IMR-90 (cell line): ENCODE measurements around the gene PTGES2. TPM values are rescaled to one million over a fixed set of nuclear protein-coding genes. Genes with fewer than 3 reads are reported as not detected.
A peak's percentile ranks its signal among the peaks of the same experiment; 100 is the strongest.

Source experiments
- ATAC-seq: fragments of 200-7000 bp; cut with Tn5 transposase; 2 replicates; pipeline ENCODE4 v1.9.1; 2020; ENCODE audit warnings: low read depth, mild to moderate bottlenecking, moderate library complexity
- BruUV-seq: library from RNA; stranded (reverse); fragments of 400-500 nt; replicated peaks from 2 replicates; lab custom pipeline; 2021; lab: Mats Ljungman, UMichigan
- CTCF ChIA-PET: fragments of 300-600 bp; formaldehyde crosslinking; extraction: SDS; loops from one replicate; lab custom pipeline; 2021; ENCODE audit warnings: antibody characterized with exemption; lab: Yijun Ruan, JAX
- POLR2A ChIA-PET: fragments of 300-600 bp; sonication (Branson Sonifier 250); formaldehyde crosslinking; loops from one replicate; lab custom pipeline; 2022; ENCODE audit warnings: antibody characterized with exemption; ENCODE audit not compliant: unreplicated experiment; lab: Charles Lee
- DNase-seq: peaks from one replicate; pipeline ENCODE4 v3.0.0; 2013
- H2AFZ ChIP-seq: replicated peaks from 2 replicates; pipeline ENCODE3; 2013; ENCODE audit warnings: low read length, mild to moderate bottlenecking; ENCODE audit not compliant: poor library complexity
- H2AK5ac ChIP-seq: 2 replicates; pipeline ENCODE4 v1.6.1; 2013; ENCODE audit warnings: low read depth, low read length, inconsistent platforms
- H2AK9ac ChIP-seq: replicated peaks from 2 replicates; pipeline ENCODE3; 2013; ENCODE audit warnings: mild to moderate bottlenecking, low read depth, low read length, moderate library complexity; ENCODE audit not compliant: poor library complexity
- H2BK120ac ChIP-seq: 2 replicates; pipeline ENCODE4 v1.6.1; 2013; ENCODE audit warnings: low read depth, low read length, inconsistent platforms
- H2BK15ac ChIP-seq: 3 replicates; pipeline ENCODE4 v1.6.1; 2013; ENCODE audit warnings: low read depth, low read length, inconsistent platforms
- H2BK20ac ChIP-seq: 2 replicates; pipeline ENCODE4 v1.6.1; 2013; ENCODE audit warnings: low read depth, mild to moderate bottlenecking, inconsistent platforms, low read length, moderate library complexity
- H2BK5ac ChIP-seq: 2 replicates; pipeline ENCODE4 v1.6.1; 2013; ENCODE audit warnings: mild to moderate bottlenecking, low read depth, low read length, inconsistent platforms; ENCODE audit not compliant: poor library complexity, severe bottlenecking
- H3K14ac ChIP-seq: replicated peaks from 2 replicates; pipeline ENCODE4 v1.6.1; 2013; ENCODE audit warnings: low read depth, low read length, inconsistent platforms
- H3K18ac ChIP-seq: 2 replicates; pipeline ENCODE4 v1.6.1; 2013; ENCODE audit warnings: low read depth, low read length, control low read depth
- H3K23ac ChIP-seq: 2 replicates; pipeline ENCODE4 v1.6.1; 2013; ENCODE audit warnings: low read depth, low read length, inconsistent platforms
- H3K27ac ChIP-seq: 2 replicates; pipeline ENCODE4 v1.5.1; 2013; ENCODE audit warnings: mild to moderate bottlenecking, control low read depth, low read length; ENCODE audit not compliant: insufficient read depth
- H3K27me3 ChIP-seq: 2 replicates; pipeline ENCODE4 v1.6.1; 2013; ENCODE audit warnings: low read length; ENCODE audit not compliant: control insufficient read depth, insufficient read depth
- H3K36me3 ChIP-seq: 2 replicates; pipeline ENCODE4 v1.6.1; 2013; ENCODE audit warnings: low read length, mixed read lengths; ENCODE audit not compliant: control insufficient read depth, insufficient read depth
- H3K4ac ChIP-seq: 2 replicates; pipeline ENCODE4 v1.6.1; 2013; ENCODE audit warnings: low read depth, low read length, inconsistent platforms
- H3K4me1 ChIP-seq: 2 replicates; pipeline ENCODE4 v1.6.1; 2013; ENCODE audit warnings: low read length, mixed read lengths; ENCODE audit not compliant: control insufficient read depth, insufficient read depth
- H3K4me2 ChIP-seq: 2 replicates; pipeline ENCODE4 v1.6.1; 2013; ENCODE audit warnings: low read depth, mild to moderate bottlenecking, control low read depth, low read length, moderate library complexity
- H3K4me3 ChIP-seq: 2 replicates; pipeline ENCODE4 v1.5.1; 2013; ENCODE audit warnings: low read depth, mild to moderate bottlenecking, control low read depth, low read length, moderate library complexity; ENCODE audit not compliant: insufficient read depth
- H3K56ac ChIP-seq: 2 replicates; pipeline ENCODE4 v1.6.1; 2013; ENCODE audit warnings: low read length, inconsistent platforms; ENCODE audit not compliant: insufficient read depth; ENCODE audit errors: extremely low read depth
- H3K79me1 ChIP-seq, 2 experiments: 2 replicates each; pipeline ENCODE4 v1.6.1; 2013; ENCODE audit warnings: low read length in 2 of 2, inconsistent platforms in 1 of 2, low read depth in 1 of 2
- H3K9ac ChIP-seq: 2 replicates; pipeline ENCODE4 v1.6.1; 2013; ENCODE audit warnings: low read depth, low read length, control low read depth
- H3K9me1 ChIP-seq: 2 replicates; pipeline ENCODE4 v1.6.1; 2013; ENCODE audit warnings: low read length, inconsistent platforms; ENCODE audit not compliant: insufficient read depth
- H3K9me3 ChIP-seq: 2 replicates; pipeline ENCODE4 v1.6.1; 2013; ENCODE audit warnings: low read length; ENCODE audit not compliant: control insufficient read depth, insufficient read depth
- H4K20me1 ChIP-seq: 2 replicates; pipeline ENCODE4 v1.6.1; 2013; ENCODE audit warnings: low read length, inconsistent platforms; ENCODE audit not compliant: insufficient read depth
- H4K5ac ChIP-seq: 2 replicates; pipeline ENCODE4 v1.6.1; 2013; ENCODE audit warnings: mild to moderate bottlenecking, low read depth, low read length, control low read depth
- H4K8ac ChIP-seq, 2 experiments: 2 replicates each; pipeline ENCODE4 v1.6.1; 2013; ENCODE audit warnings: low read depth in 2 of 2, low read length in 2 of 2, control low read depth in 1 of 2, inconsistent platforms in 1 of 2
- H4K91ac ChIP-seq: 2 replicates; pipeline ENCODE4 v1.6.1; 2013; ENCODE audit warnings: low read depth, low read length, inconsistent platforms; ENCODE audit not compliant: insufficient read depth
- BHLHE40 ChIP-seq: fragments of 150-350 bp; IDR thresholded peaks from 2 replicates; pipeline ENCODE4 v1.6.1; 2016; ENCODE audit warnings: mild to moderate bottlenecking, low read depth, low read length
- CEBPB ChIP-seq: IDR thresholded peaks from 2 replicates; pipeline ENCODE4 v1.6.1; 2012; ENCODE audit warnings: low read depth, low read length, improper control_type of control experiment
- ELK1 ChIP-seq: fragments of 150-350 bp; IDR thresholded peaks from 2 replicates; pipeline ENCODE4 v1.6.1; 2016; ENCODE audit warnings: low read depth, mild to moderate bottlenecking, low read length, moderate library complexity, borderline replicate concordance
- MAZ ChIP-seq: IDR thresholded peaks from 2 replicates; pipeline ENCODE4 v1.6.1; 2012; ENCODE audit warnings: low read depth, mild to moderate bottlenecking, low read length, improper control_type of control experiment, moderate library complexity, borderline replicate concordance
- MXI1 ChIP-seq: IDR thresholded peaks from 2 replicates; pipeline ENCODE4 v1.6.1; 2012; ENCODE audit warnings: low read depth, mild to moderate bottlenecking, low read length, moderate library complexity, borderline replicate concordance
- NFE2L2 ChIP-seq: fragments of 150-350 bp; IDR thresholded peaks from 2 replicates; pipeline ENCODE4 v1.6.1; 2016; ENCODE audit warnings: low read depth, mild to moderate bottlenecking, low read length
- POLR2A ChIP-seq: IDR thresholded peaks from 2 replicates; pipeline ENCODE4 v1.6.1; 2012; ENCODE audit warnings: mild to moderate bottlenecking, low read depth, low read length
- USF2 ChIP-seq: fragments of 150-350 bp; IDR thresholded peaks from 2 replicates; pipeline ENCODE4 v1.6.1; 2017; ENCODE audit warnings: mild to moderate bottlenecking, antibody characterized with exemption, low read length, low read depth
- WGBS, 2 experiments: methylation state at CpG; one replicate each; pipeline versions ENCODE4 v1.1.5 to v1.1.7; 2013; ENCODE audit warnings: missing lambda C conversion rate in 2 of 2; ENCODE audit not compliant: insufficient read length in 1 of 2; ENCODE audit errors: extremely low coverage in 2 of 2; 5-methylcytosine and 5-hydroxymethylcytosine counted together
- dilution Hi-C: fragments of 300-500 bp; cut with HindIII; formaldehyde crosslinking; loops from one replicate; pipeline ENCODE4 v1.14.3; 2018; ENCODE audit warnings: low sequenced_read_pairs; ENCODE audit not compliant: unreplicated experiment
- in situ Hi-C: fragments of 300-500 bp; cut with MboI; formaldehyde crosslinking; loops from 3 replicates; pipeline ENCODE4 v1.14.3; 2019; ENCODE audit warnings: low sequenced_read_pairs, inconsistent platforms, mixed read lengths
- intact Hi-C: fragments of 100-400 bp; cut with micrococcal nuclease; formaldehyde crosslinking; loops from 2 replicates; pipeline ENCODE4 v1.10.0; 2022
- polyA plus RNA-seq, 3 experiments: library from polyadenylated mRNA; depleted of rRNA; stranded (reverse); fragments of >200 nt; gene quantifications; 2 replicates each; pipeline ENCODE4 v1.2.3, GENCODE V29; 2012; ENCODE audit warnings: low replicate concordance in 1 of 3
- total RNA-seq: library from RNA; depleted of rRNA; stranded (reverse); fragments of >200 nt; gene quantifications from 2 replicates; pipeline ENCODE4 v1.2.3, GENCODE V29; 2012

Gene PTGES2
- total and polyA plus RNA-seq, 2 of the 4 experiments (the other 2 are of a cell fraction), result 100 to 107 TPM

DNA sequence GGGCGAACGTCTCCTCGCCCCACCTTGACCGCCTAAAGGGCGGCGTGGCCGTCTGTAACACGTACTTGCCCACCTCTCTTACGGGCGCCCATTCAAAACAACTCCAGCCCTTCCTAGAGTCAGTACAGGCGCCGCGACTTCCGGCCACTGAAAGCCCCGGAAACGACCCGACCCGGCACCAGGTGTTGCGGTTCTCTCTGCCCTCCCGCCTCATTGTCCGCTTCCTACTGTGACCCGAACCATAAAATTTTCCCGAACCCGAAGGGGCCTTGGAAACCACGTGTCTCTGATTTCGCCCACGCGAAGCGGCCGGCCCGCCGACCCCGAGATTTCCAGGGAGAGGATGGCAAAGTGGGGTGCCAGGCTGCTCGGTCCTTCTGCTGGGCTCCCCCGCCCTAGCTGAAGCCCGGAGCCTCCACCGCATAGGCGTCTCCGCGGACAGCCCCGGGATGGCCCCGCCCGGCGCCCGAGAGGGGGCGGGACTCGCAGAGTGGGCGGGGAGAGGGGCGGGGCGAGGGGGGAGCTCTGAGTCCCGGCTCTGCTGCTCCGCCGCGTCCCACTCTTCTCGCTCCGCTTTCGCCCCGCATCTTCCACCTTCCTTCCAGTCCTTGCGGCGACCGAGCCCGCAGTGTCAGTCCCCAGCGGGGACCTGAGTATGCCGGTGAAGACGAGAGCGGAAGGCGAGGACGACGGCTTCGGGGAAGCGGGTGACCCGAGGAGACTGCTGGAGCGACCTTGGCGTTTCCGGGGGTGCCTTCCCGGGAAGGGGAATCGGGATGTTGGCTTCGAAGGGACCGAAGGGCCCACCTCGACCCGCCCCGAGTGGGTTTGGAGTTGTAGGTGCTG lies 684 bp upstream of the PTGES2 start:
- H4K5ac ChIP-seq, result peak overlapping the region; percentile 69
- peak overlapping the region; percentile 97 for H3K14ac ChIP-seq
- CTCF ChIA-PET, result interaction anchor here (1.0 kb wide), 1 partner anchor 10 kb away, joined by 3 read pairs; no protein-coding TSS in a partner anchor
- H3K9me1 ChIP-seq, result peaks cover 10% of the 10 kb centered on the region
- no peaks in the 10 kb centered on the region for H3K9me3 ChIP-seq
- POLR2A ChIA-PET, result no interaction called here
- peak overlapping the region; percentile 94 for H3K4me2 ChIP-seq
- intact Hi-C loops (no loop called here), dilution Hi-C loops (no loop called here), in situ Hi-C loops (no loop called here)
- peak overlapping the region; percentile 99 for H2AFZ ChIP-seq
- H4K8ac ChIP-seq, result peak overlapping the region; percentile 56 to 98
- no peak overlapping the region for H2BK20ac ChIP-seq
- H2AK5ac ChIP-seq, result peak overlapping the region; percentile 84; the same call in 1 of the 2 replicates
- H2BK120ac ChIP-seq, result peak overlapping the region; percentile 95
- peak overlapping the region; percentile 81 for H3K18ac ChIP-seq
- ATAC-seq, result peak; percentile 89
- no TSS peak for BruUV-seq
- TF ChIP-seq BHLHE40, result 0 out of 2 replicates have a peak, but pooled peaks have one; percentile 42
- peak; percentile 84 for TF ChIP-seq USF2
- peak; percentile 38; the same call in 1 of the 2 replicates for TF ChIP-seq POLR2A
- no peak for TF ChIP-seq ELK1
- TF ChIP-seq MXI1, result peak; percentile 77; the same call in 1 of the 2 replicates
- TF ChIP-seq NFE2L2, result no peak
- peak; percentile 86; the same call in 1 of the 2 replicates for TF ChIP-seq MAZ
- no peak for TF ChIP-seq CEBPB
- H3K9ac ChIP-seq, result peak overlapping the region; percentile 94
- peak overlapping the region; percentile 96 for H3K4me3 ChIP-seq
- peak overlapping the region; percentile 94 for H4K91ac ChIP-seq
- peak overlapping the region; percentile 95 for H3K27ac ChIP-seq
- H3K4me1 ChIP-seq, result peaks cover 10% of the 10 kb centered on the region; the same call in 1 of the 2 replicates
- 0% methylated on average over 16 of the region's 82 CpGs; no CpG with 5 or more reads in 1 of the 2 experiments for WGBS, 2 experiments
- H3K36me3 ChIP-seq, result peaks cover 4% of the 10 kb centered on the region
- H3K23ac ChIP-seq, result peak overlapping the region; percentile 99
- peak overlapping the region; percentile 98 for H3K4ac ChIP-seq
- peaks cover 9 to 39% of the 10 kb centered on the region in 2 experiments; a peak in 3 of 4 replicates for H3K79me1 ChIP-seq
- peak overlapping the region; percentile 82 for H3K56ac ChIP-seq
- peaks cover 5% of the 10 kb centered on the region for H3K27me3 ChIP-seq
- peak overlapping the region; percentile 98 for H2BK5ac ChIP-seq
- peak overlapping the region; percentile 91 for H2AK9ac ChIP-seq
- H2BK15ac ChIP-seq, result peak overlapping the region; percentile 89; the same call in 1 of the 3 replicates
- peaks cover 17% of the 10 kb centered on the region; the same call in 1 of the 2 replicates for H4K20me1 ChIP-seq
- DNase-seq, result peak; percentile 89
